ENCODE data around the gene ABHD17C.

- TF ChIP-seq CTCF (IDR thresholded peaks at IDR 0.05) (no peak), POLR2A (IDR thresholded peaks at IDR 0.05) (no peak), POLR2AphosphoS5 (IDR thresholded peaks at IDR 0.05) (no peak)
These were observed 105.0 kb downstream of the ABHD17C start for GRCh38 chr15:80800067-80800466.

Measured in transverse colon (tissue), 4 donors.